SH-SY5Y (cell line): ENCODE data around the gene TFEB.

Experiments
- GATA2 ChIP-seq: IDR thresholded peaks from 2 replicates; pipeline ENCODE4 v1.6.1; 2011; ENCODE audit warnings: mild to moderate bottlenecking, low read depth, low read length
- GATA3 ChIP-seq: IDR thresholded peaks from 2 replicates; pipeline ENCODE4 v1.6.1; 2011; ENCODE audit warnings: low read depth, mild to moderate bottlenecking, low read length, moderate library complexity

TFEB gene

DNA sequence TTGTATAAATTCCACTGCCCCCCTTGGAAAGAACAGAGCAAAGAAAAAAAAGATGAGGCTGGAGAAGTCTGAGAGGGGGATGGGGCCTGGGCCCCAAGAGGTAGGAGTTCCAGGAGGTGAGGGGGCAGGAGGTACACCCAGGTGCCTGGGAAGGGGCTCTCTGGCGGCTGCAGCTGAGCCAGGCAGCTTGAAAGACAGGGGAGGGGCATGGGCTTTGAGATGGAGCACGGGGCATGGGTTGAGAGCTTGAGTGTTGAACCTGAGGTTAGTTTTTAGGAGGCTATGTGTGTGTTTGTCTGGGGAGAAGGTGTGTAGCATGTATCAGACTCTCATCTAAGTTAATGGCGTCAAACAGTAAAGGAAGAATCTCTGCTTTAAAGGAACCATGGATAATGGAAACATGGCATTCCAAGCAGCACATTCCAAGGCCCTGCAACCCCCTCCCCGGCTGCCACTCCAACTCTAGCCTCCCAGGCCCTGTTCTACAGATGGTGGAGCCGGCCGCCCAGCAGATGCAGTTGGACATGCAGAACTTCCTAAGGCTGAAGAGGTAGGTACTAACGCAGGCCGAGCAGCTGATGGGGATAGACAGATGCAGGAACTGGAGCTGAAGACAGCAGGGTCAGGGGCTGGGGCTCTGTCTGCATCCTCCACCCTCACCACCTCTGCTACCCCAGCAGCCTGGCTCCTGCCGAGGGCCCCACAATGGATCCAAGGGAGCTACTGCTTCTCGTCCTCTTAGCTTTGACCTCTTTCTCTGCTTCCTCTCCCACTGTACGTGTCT lies 55.0 kb downstream of the TFEB start:
- no peak for TF ChIP-seq GATA2
- no peak for TF ChIP-seq GATA3

DNA sequence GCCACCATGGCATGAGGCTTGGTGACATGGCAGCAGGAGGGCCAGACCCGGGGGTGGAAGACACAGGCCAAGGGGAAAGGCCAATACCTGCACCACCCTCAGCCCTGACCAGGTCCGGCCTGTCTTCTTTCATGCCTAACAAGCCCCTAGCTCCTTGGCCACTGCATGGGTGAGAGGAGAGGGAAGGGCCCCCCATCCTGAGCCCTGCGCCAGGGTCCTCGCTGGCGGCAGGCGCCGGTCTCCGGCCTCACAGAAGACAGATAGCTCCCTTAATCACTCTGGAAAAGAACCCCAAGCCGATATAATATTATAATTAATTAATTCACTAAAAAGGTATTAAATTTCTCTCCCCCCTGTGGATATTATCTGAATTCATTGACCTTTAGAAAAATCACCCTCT lies 55.7 kb downstream of the TFEB start:
- no peak for TF ChIP-seq GATA3
- no peak for TF ChIP-seq GATA2

DNA sequence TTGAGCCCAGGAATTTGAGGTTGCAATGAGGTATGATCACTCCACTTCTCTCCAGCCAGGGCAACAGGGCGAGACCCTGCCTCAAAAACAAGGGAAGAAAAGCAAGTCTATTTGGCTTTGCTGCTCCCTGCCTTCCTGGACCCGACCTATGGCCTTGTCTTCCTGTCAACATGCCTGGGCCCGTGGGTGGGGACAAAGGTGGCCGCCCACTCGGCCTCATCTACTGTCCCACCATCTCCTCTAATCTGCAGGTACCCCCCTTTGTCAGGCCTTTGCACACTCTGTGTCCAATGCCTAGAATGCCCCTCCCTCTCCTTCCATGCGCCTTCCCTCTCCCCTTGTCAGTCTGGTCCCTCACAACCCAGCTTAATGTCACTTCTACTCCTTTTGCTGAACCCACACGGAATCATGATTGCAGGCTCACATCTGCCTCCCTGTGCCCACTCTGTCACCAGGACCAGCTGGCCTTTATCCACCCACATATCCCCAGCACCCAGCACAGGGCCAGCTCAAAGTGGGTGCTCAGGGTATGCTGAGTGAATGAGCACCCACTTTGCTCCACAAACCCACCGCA lies 56.8 kb downstream of the TFEB start:
- no peak for TF ChIP-seq GATA2
- no peak for TF ChIP-seq GATA3

DNA sequence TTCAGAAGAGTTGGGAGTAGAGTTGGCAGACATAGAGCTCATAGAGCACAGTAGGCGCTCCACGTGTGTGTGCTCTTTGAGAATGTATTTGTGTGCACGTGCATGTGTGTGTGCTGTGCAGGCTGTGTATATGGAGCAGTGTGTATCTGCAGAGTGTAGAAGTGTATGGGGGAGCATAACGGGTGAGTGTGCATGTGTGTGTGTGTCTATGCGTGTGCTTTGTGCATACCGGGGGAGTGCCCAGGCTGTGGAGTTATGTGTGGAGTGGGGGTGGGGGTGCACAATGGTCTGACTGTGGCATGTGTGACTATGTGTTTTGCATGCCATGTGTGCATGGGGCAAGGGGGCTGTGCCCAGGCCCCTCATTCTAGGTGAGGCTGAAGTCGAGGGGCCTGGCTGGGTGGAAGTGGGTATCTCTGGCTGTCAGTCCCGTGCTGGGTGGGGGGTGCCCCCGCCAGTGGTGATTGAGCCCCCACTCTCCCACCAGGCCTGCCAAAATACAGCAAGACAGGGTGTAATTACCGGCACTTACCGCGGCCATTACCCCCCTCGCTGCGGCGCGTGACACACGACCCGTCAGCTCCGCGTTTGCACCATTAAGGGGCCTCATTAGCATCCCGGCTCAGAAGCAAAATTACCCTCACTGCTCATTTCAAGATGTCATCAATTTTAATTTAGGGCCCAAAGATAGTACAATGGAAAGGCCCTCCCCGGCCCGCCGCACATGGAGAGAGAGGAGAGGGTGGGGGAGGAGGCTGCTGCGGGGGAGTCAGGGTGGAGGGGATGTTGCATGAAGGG lies 58.1 kb downstream of the TFEB start:
- TF ChIP-seq GATA2: no peak
- no peak for TF ChIP-seq GATA3

DNA sequence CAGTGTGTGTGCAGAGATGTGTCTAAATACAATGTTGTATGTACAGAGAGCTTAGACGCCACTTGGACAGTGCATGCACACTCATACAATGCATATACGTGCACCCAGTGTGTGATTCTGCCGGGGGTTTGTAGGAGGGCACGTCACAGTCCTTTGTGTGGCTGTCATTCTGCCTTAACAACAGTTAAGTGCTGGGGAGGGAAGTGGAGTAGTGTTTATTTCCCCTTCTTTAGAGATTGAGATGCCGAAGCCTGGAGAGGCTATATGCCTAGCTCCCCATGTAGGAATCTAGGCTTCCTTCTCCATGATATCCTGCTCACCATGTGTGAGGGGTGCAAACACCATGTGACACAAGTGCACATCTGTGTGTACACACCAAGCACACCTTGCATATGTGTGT lies 59.0 kb downstream of the TFEB start:
- TF ChIP-seq GATA2 (no peak), GATA3 (no peak)

DNA sequence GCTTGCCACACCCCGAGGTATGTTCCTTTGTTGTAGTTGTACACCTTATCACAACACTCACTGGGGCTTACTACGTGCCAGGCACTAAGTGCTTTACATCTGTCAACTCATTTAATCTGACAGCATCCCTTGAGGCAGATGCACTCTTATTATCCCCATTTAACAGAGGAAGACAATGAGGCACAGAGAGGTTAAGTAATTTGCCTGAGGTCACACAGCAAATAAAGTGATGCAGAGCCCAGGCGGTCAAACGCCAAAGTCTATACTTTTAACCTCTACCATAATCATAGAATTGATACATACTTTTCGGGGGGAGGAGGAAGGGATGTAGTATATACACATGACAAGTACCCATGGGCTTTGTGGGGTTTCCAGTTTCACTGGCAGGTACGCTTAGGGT lies 59.4 kb downstream of the TFEB start:
- TF ChIP-seq GATA2: no peak
- TF ChIP-seq GATA3: no peak

DNA sequence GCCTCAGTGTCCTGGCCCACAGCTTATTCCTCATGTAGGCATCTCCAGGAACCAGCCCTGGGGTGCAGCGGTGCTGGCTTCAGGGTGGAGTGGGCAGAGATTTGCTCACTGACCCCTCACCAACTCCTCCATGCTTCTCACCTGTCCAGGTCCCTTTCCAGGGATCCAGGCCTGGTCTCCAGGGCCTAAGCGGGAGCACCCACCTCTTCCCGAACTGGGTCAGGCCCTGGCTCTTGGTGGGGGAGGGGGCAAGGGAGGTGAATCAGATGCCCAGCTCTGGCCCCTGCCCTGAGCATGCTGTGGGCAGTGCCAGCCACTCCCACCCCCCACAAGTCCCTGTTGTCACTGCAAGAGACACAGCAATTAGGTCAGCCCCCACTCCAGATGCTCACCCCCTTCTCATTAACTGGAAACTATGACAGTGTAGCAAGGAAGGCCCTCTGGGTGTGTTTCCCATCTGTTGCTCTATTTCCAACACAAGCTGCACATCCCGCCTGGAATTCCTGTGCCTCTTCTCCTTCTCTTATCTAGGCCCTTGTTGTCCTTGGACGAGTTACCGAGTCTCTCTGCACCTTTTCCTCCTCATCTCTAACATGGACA lies 60.1 kb downstream of the TFEB start:
- TF ChIP-seq GATA2: no peak
- TF ChIP-seq GATA3: no peak

DNA sequence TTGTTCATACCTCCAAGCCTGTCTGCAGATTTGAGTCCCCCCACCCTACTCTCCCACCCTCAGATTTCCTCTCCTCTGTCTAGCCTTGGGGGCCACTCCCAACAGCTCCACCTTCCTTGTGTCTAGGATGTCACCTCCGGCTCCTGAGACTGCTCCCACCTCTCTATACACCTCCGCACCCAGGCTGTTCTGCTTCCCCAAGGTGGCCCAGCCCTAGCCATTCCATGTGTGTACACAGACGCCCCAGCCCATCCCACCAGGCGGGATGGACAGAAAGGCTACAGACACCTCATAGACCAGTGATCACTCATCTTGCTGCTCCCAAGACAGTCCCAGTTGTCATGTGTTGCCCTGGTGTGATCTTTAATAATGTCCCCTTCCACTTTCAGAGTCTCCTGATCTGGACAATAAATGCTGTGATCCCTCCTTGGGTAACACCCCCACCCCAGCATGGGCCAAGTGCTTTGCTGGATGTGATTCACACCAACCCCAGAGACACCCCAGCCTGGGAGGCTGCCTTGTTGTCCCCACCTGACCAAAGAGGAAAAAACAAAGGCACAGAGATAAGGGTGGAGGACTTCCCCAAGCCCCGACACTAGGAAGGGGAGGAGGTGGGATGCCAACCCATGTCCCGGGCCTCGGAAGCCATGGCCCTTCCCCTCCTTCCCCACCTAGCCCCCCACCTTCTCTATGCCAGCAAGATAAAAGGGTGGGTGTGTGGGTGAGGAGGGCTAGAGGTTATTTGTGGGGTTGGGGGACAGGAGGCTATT lies 61.0 kb downstream of the TFEB start:
- TF ChIP-seq GATA3 (no peak), GATA2 (no peak)

DNA sequence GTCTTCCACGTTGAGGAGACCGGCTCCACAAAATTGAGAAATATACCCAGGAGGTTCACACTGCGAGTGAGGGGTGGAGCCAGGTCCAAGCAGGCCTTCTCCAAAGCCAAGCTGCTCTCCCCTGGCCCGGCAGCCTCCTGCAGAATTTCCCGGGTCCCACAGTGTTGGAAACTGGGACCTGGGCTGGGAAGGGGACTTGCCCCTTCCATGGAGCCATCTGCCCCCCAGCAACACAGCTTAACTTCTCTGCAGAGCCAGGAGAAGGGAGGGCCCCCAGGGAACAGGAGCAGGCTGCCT lies 61.8 kb downstream of the TFEB start:
- no peak for TF ChIP-seq GATA3
- no peak for TF ChIP-seq GATA2

DNA sequence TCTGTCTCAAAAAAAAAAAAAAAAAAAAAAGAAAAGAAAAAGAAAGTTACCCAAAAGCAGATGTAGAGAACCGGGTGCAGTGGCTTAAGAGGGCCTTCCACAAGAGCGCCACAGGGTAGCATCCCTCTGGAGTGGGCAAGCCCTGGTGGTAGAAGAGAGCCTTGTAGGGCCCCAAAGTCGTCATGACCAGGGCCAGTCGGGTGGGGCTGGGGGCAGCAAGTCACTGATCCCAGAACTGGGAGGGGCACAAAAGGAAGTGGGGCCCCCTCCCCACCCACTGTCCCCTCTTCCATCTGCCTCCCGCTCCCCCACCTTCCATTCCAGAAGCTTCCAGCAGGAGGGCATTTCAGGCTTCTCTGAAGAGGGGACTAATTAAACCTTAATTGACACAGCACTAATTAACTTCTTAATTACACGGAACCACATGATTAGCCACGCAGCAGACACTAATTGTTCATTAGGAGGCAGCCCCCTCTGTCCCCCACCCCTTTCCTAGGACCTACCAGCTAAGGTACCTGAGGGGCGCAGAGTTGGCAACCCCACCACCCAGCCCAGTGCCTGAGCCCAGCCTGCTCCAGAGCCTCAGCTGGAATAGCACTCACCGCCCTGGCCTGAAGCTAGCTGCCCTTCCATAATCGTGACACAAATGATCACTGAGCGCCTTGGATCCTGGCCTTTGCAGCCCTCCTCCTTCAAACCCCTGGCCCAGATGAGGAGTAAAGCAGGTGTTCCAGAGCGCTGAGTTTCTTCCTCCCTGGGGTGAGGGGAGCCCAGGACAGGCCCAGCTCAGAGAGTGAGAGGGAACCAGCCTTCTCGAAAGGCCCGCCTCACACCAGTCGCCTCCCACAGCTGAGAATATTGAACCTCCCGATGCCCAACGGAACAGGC lies 62.3 kb downstream of the TFEB start:
- TF ChIP-seq GATA3 (no peak), GATA2 (no peak)

DNA sequence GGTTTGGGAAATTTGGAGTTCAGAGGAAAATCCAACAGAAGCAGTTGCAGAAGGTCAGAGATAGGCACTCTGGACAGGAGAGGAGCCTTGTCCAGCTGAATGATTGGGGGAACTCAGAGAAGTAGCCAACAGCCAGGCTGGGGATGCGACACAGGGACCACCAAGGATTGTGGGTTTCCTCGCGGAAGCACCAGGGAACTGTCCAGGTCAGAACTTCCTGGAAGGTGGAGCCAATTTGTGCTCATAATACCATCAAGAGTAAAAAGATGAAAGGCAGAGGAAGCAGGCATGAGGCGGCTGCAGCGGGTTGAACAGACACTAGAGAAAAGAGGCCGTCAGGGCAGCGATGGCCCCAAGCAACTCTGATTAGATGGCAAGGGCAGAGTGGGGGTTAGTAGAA lies 63.4 kb downstream of the TFEB start:
- TF ChIP-seq GATA3 (no peak), GATA2 (no peak)

DNA sequence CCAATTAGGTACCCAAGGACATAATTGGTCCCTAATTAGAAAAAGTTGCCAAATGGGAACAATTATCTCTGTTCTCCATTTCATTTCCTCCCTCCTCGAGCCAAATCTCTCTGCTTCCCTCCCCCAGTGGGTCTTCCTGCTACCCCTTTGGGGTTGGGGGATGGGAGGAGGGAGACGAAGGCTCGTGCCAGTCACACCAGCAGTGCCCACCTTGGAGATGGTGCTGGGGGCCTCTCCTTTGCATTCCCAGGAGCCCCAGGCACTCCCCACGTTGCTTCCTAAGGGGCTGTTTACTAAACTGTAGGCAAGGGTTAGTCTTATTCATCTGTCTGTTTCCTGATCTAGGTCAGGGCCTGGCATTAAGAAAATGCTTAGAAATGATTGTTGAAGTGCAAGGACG lies 64.0 kb downstream of the TFEB start:
- TF ChIP-seq GATA2: no peak
- TF ChIP-seq GATA3: no peak

DNA sequence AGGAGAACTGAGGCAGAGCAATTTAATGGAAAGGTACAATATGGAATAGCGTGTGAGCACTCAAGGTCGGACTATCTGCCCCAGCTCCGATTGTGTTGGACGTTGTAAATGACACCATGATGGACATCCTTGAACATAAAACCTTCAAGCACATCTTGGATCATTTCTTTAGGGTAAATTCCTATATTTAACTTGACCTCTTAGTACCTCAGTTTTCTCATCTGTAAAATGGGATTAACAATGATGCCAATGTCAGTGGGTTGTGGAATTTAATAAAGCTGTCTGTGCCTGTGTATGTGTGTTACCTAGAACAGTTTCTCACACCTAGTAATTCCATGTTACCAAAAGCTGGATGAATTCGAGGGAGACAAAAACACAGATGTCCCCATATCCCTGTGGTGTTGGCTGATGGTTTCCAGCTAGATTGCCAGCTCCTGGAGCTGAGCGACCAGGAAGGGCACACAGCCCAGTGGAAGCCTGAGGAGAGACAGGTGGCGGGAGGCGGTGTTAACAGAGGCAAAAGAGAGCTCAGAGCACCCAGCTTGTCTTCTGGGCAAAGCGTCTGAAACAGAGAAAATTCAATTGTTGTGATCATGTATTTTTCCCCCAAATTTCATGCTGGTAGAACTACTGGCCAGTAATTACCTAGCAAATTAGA lies 64.6 kb downstream of the TFEB start:
- TF ChIP-seq GATA3 (no peak), GATA2 (no peak)
